Activated naive CD4-positive, alpha-beta T cell treated with anti-CD3 and anti-CD28 coated beads, Interleukin-2, amount 10 ng/mL, durations not matched to agents 7 days and 5 days (primary cell): ENCODE data around the gene TBC1D4.

Source experiments
- CTCF ChIA-PET: fragments of 350-600 bp; sonication (Branson Sonifier 250); formaldehyde crosslinking; loops from one replicate; lab custom pipeline; 2021; ENCODE audit warnings: antibody characterized with exemption; lab: Charles Lee
- DNase-seq: peaks from one replicate; pipeline ENCODE4 v3.0.0-alpha.2; 2020
- H3K27ac Mint-ChIP-seq: one replicate; pipeline ENCODE4 v1.8.0; 2021; ENCODE audit warnings: mild to moderate bottlenecking, moderate library complexity, mixed read lengths
- H3K27me3 Mint-ChIP-seq: one replicate; pipeline ENCODE4 v1.8.0; 2021; ENCODE audit warnings: mild to moderate bottlenecking, mixed read lengths
- H3K36me3 Mint-ChIP-seq: one replicate; pipeline ENCODE4 v1.8.0; 2021; ENCODE audit warnings: mixed read lengths
- H3K4me1 Mint-ChIP-seq: one replicate; pipeline ENCODE4 v1.8.0; 2021; ENCODE audit warnings: mixed read lengths
- H3K4me3 Mint-ChIP-seq: one replicate; pipeline ENCODE4 v1.8.0; 2021; ENCODE audit warnings: mild to moderate bottlenecking, moderate library complexity, mixed read lengths
- H3K9me3 Mint-ChIP-seq: one replicate; pipeline ENCODE4 v1.8.0; 2021; ENCODE audit warnings: mixed read lengths

Gene TBC1D4

GRCh38 chr13:75495938-75496337, 14.0 kb upstream of the TBC1D4 start:
- H3K36me3 Mint-ChIP-seq: no peaks in the 10 kb centered on the region
- CTCF ChIA-PET: no interaction called here
- H3K9me3 Mint-ChIP-seq: no peaks in the 10 kb centered on the region
- H3K27ac Mint-ChIP-seq: no peak overlapping the region
- H3K27me3 Mint-ChIP-seq: peaks cover 4% of the 10 kb centered on the region
- H3K4me3 Mint-ChIP-seq: no peak overlapping the region
- no peak for DNase-seq
- no peaks in the 10 kb centered on the region for H3K4me1 Mint-ChIP-seq

GRCh38 chr13:75494491-75494890, 12.5 kb upstream of the TBC1D4 start:
- peaks cover 7% of the 10 kb centered on the region for H3K27me3 Mint-ChIP-seq
- no peaks in the 10 kb centered on the region for H3K36me3 Mint-ChIP-seq
- no peaks in the 10 kb centered on the region for H3K9me3 Mint-ChIP-seq
- CTCF ChIA-PET: no interaction called here
- H3K4me3 Mint-ChIP-seq: no peak overlapping the region
- no peak overlapping the region for H3K27ac Mint-ChIP-seq
- H3K4me1 Mint-ChIP-seq: peaks cover 2% of the 10 kb centered on the region
- DNase-seq: no peak

- CTCF ChIA-PET: no interaction called here
- DNase-seq: no peak
- Mint-ChIP-seq H3K27ac (no peak overlapping the region), H3K9me3 (no peaks in the 10 kb centered on the region), H3K27me3 (peaks cover 8% of the 10 kb centered on the region), H3K36me3 (no peaks in the 10 kb centered on the region), H3K4me3 (no peak overlapping the region), H3K4me1 (peaks cover 2% of the 10 kb centered on the region)
Measured at GRCh38 chr13:75493156-75493555, 11.2 kb upstream of the TBC1D4 start.

GRCh38 chr13:75492389-75492788, 10.4 kb upstream of the TBC1D4 start:
- H3K36me3 Mint-ChIP-seq: no peaks in the 10 kb centered on the region
- no peak overlapping the region for H3K4me3 Mint-ChIP-seq
- CTCF ChIA-PET: no interaction called here
- H3K4me1 Mint-ChIP-seq: peaks cover 2% of the 10 kb centered on the region
- H3K9me3 Mint-ChIP-seq: no peaks in the 10 kb centered on the region
- H3K27me3 Mint-ChIP-seq: peaks cover 12% of the 10 kb centered on the region
- no peak for DNase-seq
- no peak overlapping the region for H3K27ac Mint-ChIP-seq

- no peak overlapping the region for H3K27ac Mint-ChIP-seq
- H3K4me3 Mint-ChIP-seq: no peak overlapping the region
- H3K4me1 Mint-ChIP-seq: peaks cover 2% of the 10 kb centered on the region
- no peak for DNase-seq
- CTCF ChIA-PET: no interaction called here
- H3K9me3 Mint-ChIP-seq: no peaks in the 10 kb centered on the region
- H3K36me3 Mint-ChIP-seq: no peaks in the 10 kb centered on the region
- peaks cover 18% of the 10 kb centered on the region for H3K27me3 Mint-ChIP-seq
Measured at GRCh38 chr13:75491376-75491775, 9.4 kb upstream of the TBC1D4 start.

GRCh38 chr13:75489502-75490263, 7.7 kb upstream of the TBC1D4 start:
- peaks cover 2% of the 10 kb centered on the region for H3K4me1 Mint-ChIP-seq
- H3K9me3 Mint-ChIP-seq: no peaks in the 10 kb centered on the region
- H3K36me3 Mint-ChIP-seq: no peaks in the 10 kb centered on the region
- H3K27ac Mint-ChIP-seq: no peak overlapping the region
- no peak for DNase-seq
- CTCF ChIA-PET: no interaction called here
- no peak overlapping the region for H3K4me3 Mint-ChIP-seq
- H3K27me3 Mint-ChIP-seq: peaks cover 34% of the 10 kb centered on the region

- no peak for DNase-seq
- H3K9me3 Mint-ChIP-seq: no peaks in the 10 kb centered on the region
- H3K36me3 Mint-ChIP-seq: no peaks in the 10 kb centered on the region
- CTCF ChIA-PET: interaction anchor here (0.6 kb wide), 1 partner anchor 71 kb away, joined by 3 read pairs; no protein-coding TSS in a partner anchor
- peaks cover 48% of the 10 kb centered on the region for H3K27me3 Mint-ChIP-seq
- H3K27ac Mint-ChIP-seq: no peak overlapping the region
- H3K4me1 Mint-ChIP-seq: peaks cover 8% of the 10 kb centered on the region
- H3K4me3 Mint-ChIP-seq: no peak overlapping the region
Measured at GRCh38 chr13:75486146-75487062, 4.4 kb upstream of the TBC1D4 start.

- H3K9me3 Mint-ChIP-seq: no peaks in the 10 kb centered on the region
- peaks cover 16% of the 10 kb centered on the region for H3K4me1 Mint-ChIP-seq
- CTCF ChIA-PET: interaction anchor here (0.6 kb wide), 1 partner anchor 72 kb away, joined by 3 read pairs; no protein-coding TSS in a partner anchor
- H3K27me3 Mint-ChIP-seq: peaks cover 55% of the 10 kb centered on the region
- no peak overlapping the region for H3K4me3 Mint-ChIP-seq
- DNase-seq: no peak
- no peak overlapping the region for H3K27ac Mint-ChIP-seq
- H3K36me3 Mint-ChIP-seq: no peaks in the 10 kb centered on the region
Measured at GRCh38 chr13:75485286-75486062, 3.5 kb upstream of the TBC1D4 start.

GRCh38 chr13:75482820-75483079, 781 bp upstream of the TBC1D4 start:
- Mint-ChIP-seq H3K27me3 (peaks cover 71% of the 10 kb centered on the region), H3K4me3 (peak overlapping the region; percentile 97), H3K36me3 (no peaks in the 10 kb centered on the region), H3K27ac (no peak overlapping the region), H3K4me1 (peaks cover 15% of the 10 kb centered on the region), H3K9me3 (no peaks in the 10 kb centered on the region)
- no peak for DNase-seq
- CTCF ChIA-PET: interaction anchor here (0.7 to 2.2 kb wide), 10 partner anchors 14 to 390 kb away, joined by 3 to 8 read pairs (median 4); no protein-coding TSS in a partner anchor

GRCh38 chr13:75481176-75482069, 546 bp downstream of the TBC1D4 start:
- peaks cover 75% of the 10 kb centered on the region for H3K27me3 Mint-ChIP-seq
- no peaks in the 10 kb centered on the region for H3K36me3 Mint-ChIP-seq
- peak overlapping the region; percentile 97 for H3K4me3 Mint-ChIP-seq
- H3K9me3 Mint-ChIP-seq: no peaks in the 10 kb centered on the region
- H3K27ac Mint-ChIP-seq: no peak overlapping the region
- peaks cover 15% of the 10 kb centered on the region for H3K4me1 Mint-ChIP-seq
- CTCF ChIA-PET: interaction anchor here (0.8 to 2.2 kb wide), 10 partner anchors 13 to 211 kb away, joined by 3 to 8 read pairs (median 4); no protein-coding TSS in a partner anchor
- DNase-seq: peak; percentile 36

GRCh38 chr13:75480671-75481175, 1.2 kb downstream of the TBC1D4 start:
- Mint-ChIP-seq H3K36me3 (no peaks in the 10 kb centered on the region), H3K4me1 (peaks cover 15% of the 10 kb centered on the region), H3K27me3 (peaks cover 69% of the 10 kb centered on the region), H3K9me3 (no peaks in the 10 kb centered on the region), H3K4me3 (peak overlapping the region; percentile 97), H3K27ac (no peak overlapping the region)
- peak; percentile 41 for DNase-seq
- CTCF ChIA-PET: no interaction called here

GRCh38 chr13:75479102-75479740, 2.7 kb downstream of the TBC1D4 start:
- H3K4me3 Mint-ChIP-seq: no peak overlapping the region
- H3K9me3 Mint-ChIP-seq: no peaks in the 10 kb centered on the region
- peaks cover 58% of the 10 kb centered on the region for H3K27me3 Mint-ChIP-seq
- H3K27ac Mint-ChIP-seq: no peak overlapping the region
- no peak for DNase-seq
- CTCF ChIA-PET: no interaction called here
- no peaks in the 10 kb centered on the region for H3K36me3 Mint-ChIP-seq
- peaks cover 15% of the 10 kb centered on the region for H3K4me1 Mint-ChIP-seq

GRCh38 chr13:75478659-75479058, 3.3 kb downstream of the TBC1D4 start:
- H3K27ac Mint-ChIP-seq: no peak overlapping the region
- H3K4me1 Mint-ChIP-seq: peaks cover 15% of the 10 kb centered on the region
- no peak overlapping the region for H3K4me3 Mint-ChIP-seq
- H3K27me3 Mint-ChIP-seq: peaks cover 55% of the 10 kb centered on the region
- no peaks in the 10 kb centered on the region for H3K36me3 Mint-ChIP-seq
- DNase-seq: no peak
- H3K9me3 Mint-ChIP-seq: no peaks in the 10 kb centered on the region
- CTCF ChIA-PET: no interaction called here
